Neuronal stem cell (in vitro differentiated cells): ENCODE measurements around the gene PTPN7.
"Not testable (repeated sequence)": the region's sequence is repeated elsewhere in the genome, so short reads cannot be mapped to it uniquely, and the experiment has no call there.

Source experiments
- DNase-seq: peaks from one replicate; pipeline ENCODE4 v3.0.0-alpha.2; 2013; ENCODE audit warnings: low spot score
- H2AFZ ChIP-seq: one replicate; pipeline ENCODE4 v1.6.1; 2013; ENCODE audit warnings: mild to moderate bottlenecking, low read length, inconsistent platforms
- H2AK5ac ChIP-seq: 2 replicates; pipeline ENCODE4 v1.6.1; 2013; ENCODE audit warnings: low read depth, mild to moderate bottlenecking, inconsistent platforms, low read length, moderate library complexity, mixed read lengths
- H2BK120ac ChIP-seq: 2 replicates; pipeline ENCODE4 v1.6.1; 2013; ENCODE audit warnings: low read depth, mild to moderate bottlenecking, inconsistent platforms, low read length, moderate library complexity, mixed read lengths
- H2BK12ac ChIP-seq: one replicate; pipeline ENCODE4 v1.6.1; 2013; ENCODE audit warnings: low read length, inconsistent platforms
- H2BK15ac ChIP-seq: 2 replicates; pipeline ENCODE4 v1.6.1; 2013; ENCODE audit warnings: mild to moderate bottlenecking, low read length, inconsistent platforms, mixed read lengths
- H2BK5ac ChIP-seq: one replicate; pipeline ENCODE4 v1.6.1; 2013; ENCODE audit warnings: inconsistent platforms, mild to moderate bottlenecking, low read length, moderate library complexity
- H3K14ac ChIP-seq: one replicate; pipeline ENCODE4 v1.6.1; 2013; ENCODE audit warnings: low read length, inconsistent platforms
- H3K18ac ChIP-seq: 2 replicates; pipeline ENCODE4 v1.6.1; 2013; ENCODE audit warnings: low read length, inconsistent platforms
- H3K23ac ChIP-seq: 2 replicates; pipeline ENCODE4 v1.6.1; 2013; ENCODE audit warnings: low read depth, mild to moderate bottlenecking, mixed read lengths, low read length, inconsistent platforms; ENCODE audit not compliant: poor library complexity
- H3K27ac ChIP-seq: replicated peaks from 3 replicates; pipeline ENCODE4 v1.5.1; 2013; ENCODE audit warnings: low read length, inconsistent platforms
- H3K27me3 ChIP-seq, 3 experiments: 2 replicates each; pipeline ENCODE4 v1.6.1; 2013; ENCODE audit warnings: low read length in 3 of 3, mild to moderate bottlenecking in 2 of 3, inconsistent platforms in 1 of 3, low read depth in 1 of 3, mixed read lengths in 1 of 3, moderate library complexity in 1 of 3; ENCODE audit not compliant: control insufficient read depth in 3 of 3, insufficient read depth in 3 of 3
- H3K36me3 ChIP-seq, 2 donors: replicated peaks in 1 of 2; 2 replicates each; pipeline ENCODE4 v1.6.1; 2013; ENCODE audit warnings: low read length in 2 of 2; ENCODE audit not compliant: control insufficient read depth in 2 of 2, insufficient read depth in 2 of 2
- H3K4ac ChIP-seq: 2 replicates; pipeline ENCODE4 v1.6.1; 2013; ENCODE audit warnings: inconsistent platforms, mild to moderate bottlenecking, low read length, moderate library complexity
- H3K4me1 ChIP-seq, 2 donors: 1 replicate in 1 of 2; 2 replicates in 1 of 2; pipeline ENCODE4 v1.6.1; 2013; ENCODE audit warnings: low read length in 2 of 2, low read depth in 1 of 2; ENCODE audit not compliant: control insufficient read depth in 2 of 2, insufficient read depth in 1 of 2
- H3K4me2 ChIP-seq: one replicate; pipeline ENCODE4 v1.6.1; 2013; ENCODE audit warnings: mild to moderate bottlenecking, low read length, inconsistent platforms; ENCODE audit not compliant: insufficient read depth, poor library complexity, severe bottlenecking
- H3K4me3 ChIP-seq, 2 donors: 2 replicates each; pipeline ENCODE4 v1.5.1; 2013; ENCODE audit warnings: low read length in 2 of 2, mild to moderate bottlenecking in 2 of 2, inconsistent platforms in 1 of 2, moderate library complexity in 1 of 2
- H3K79me1 ChIP-seq: one replicate; pipeline ENCODE4 v1.6.1; 2013; ENCODE audit warnings: low read depth, mild to moderate bottlenecking, inconsistent platforms, low read length, moderate library complexity
- H3K9ac ChIP-seq: one replicate; pipeline ENCODE4 v1.6.1; 2013; ENCODE audit warnings: mild to moderate bottlenecking, low read depth, low read length, inconsistent platforms; ENCODE audit not compliant: poor library complexity
- H3K9me3 ChIP-seq, 2 donors: replicated peaks in 1 of 2; 2 replicates each; pipeline versions ENCODE3 to v1.6.1; 2013; ENCODE audit warnings: low read length in 2 of 2, mild to moderate bottlenecking in 2 of 2, inconsistent platforms in 1 of 2, low read depth in 1 of 2, mixed read lengths in 1 of 2, moderate library complexity in 1 of 2; ENCODE audit not compliant: control insufficient read depth in 2 of 2, insufficient read depth in 1 of 2
- H4K8ac ChIP-seq: one replicate; pipeline ENCODE4 v1.6.1; 2013; ENCODE audit warnings: low read depth, mild to moderate bottlenecking, inconsistent platforms, low read length, moderate library complexity
- H4K91ac ChIP-seq: one replicate; pipeline ENCODE4 v1.6.1; 2013; ENCODE audit warnings: low read length, low read depth, mild to moderate bottlenecking, inconsistent platforms; ENCODE audit not compliant: poor library complexity
- WGBS, 2 donors: extraction: QIAGEN DNeasy Blood & Tissue Kit; methylation state at CpG; one replicate each; pipeline ENCODE4 v1.1.7; 2013; ENCODE audit warnings: missing lambda C conversion rate in 2 of 2, mixed read lengths in 1 of 2; ENCODE audit not compliant: insufficient read length in 2 of 2, insufficient replicate concordance in 1 of 2; ENCODE audit errors: extremely low coverage in 2 of 2; 5-methylcytosine and 5-hydroxymethylcytosine counted together

The PTPN7 gene

GRCh38 chr1:202143768-202144401 is 16.5 kb downstream of the PTPN7 start:
- Histone ChIP-seq H2BK15ac (peak overlapping the region; percentile 54), H3K9ac (peak overlapping the region; percentile 97), H2BK5ac (peak overlapping the region; percentile 27), H4K91ac (no peak overlapping the region), H3K9me3 (peaks cover 0 to 1% of the 10 kb centered on the region in 2 donors), H4K8ac (no peak overlapping the region), H2BK12ac (peak overlapping the region; percentile 42), H3K4me3 (peak overlapping the region; percentile 95 to 98), H3K4me2 (peak overlapping the region; percentile 84), H3K79me1 (peaks cover 10% of the 10 kb centered on the region), H3K4me1 (peaks cover 9 to 12% of the 10 kb centered on the region in 2 donors), H2AFZ (peak overlapping the region; percentile 99), H3K36me3 (peaks cover 0 to 8% of the 10 kb centered on the region in 2 donors), H2AK5ac (peak overlapping the region; percentile 65), H3K23ac (peak overlapping the region; percentile 80), H3K14ac (peak overlapping the region; percentile 92), H3K27ac (no peak overlapping the region), H3K4ac (no peak overlapping the region), H2BK120ac (no peak overlapping the region), H3K18ac (peak overlapping the region; percentile 98), H3K27me3 (peaks cover 0 to 37% (median 8%) of the 10 kb centered on the region in 3 experiments)
- WGBS, 2 donors, result no CpG with 5 or more reads among the region's 58 CpGs
- DNase-seq, result no peak

DNA sequence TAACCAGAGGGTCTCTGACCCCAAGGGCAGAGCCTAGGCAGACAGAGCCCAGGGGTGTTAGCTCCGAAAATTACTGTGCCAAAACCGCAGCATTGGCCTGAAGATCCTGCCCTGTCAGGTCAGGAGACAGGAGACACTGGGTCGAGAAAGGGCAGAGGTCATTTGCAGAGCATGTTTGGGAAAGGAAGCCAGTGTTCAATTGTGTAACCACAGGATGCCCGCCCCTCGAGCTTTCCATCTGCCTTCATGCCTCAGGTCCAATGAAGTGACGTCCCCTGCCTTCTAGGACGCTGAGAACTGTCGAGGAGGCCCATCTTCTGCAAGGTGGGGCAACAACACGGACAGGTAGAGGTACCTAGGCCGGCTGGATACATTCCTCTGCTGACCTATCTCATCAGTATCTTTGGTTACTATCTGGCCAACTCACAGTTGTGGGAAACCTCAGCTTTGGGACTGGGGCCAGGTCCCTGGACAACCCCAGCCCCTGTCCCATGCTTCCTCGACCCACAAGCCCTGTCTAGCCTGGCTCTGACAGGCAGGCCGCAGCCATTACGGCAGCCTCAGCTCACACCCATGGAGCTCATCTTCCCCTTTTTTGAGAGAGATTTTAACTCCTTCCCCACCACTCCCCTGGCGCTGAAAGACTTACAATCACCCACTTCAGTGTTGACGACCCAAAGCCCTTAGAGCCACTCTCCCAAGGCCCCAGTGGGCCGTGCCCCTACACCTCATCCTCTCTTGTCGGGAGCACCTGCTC is 17.2 kb downstream of the PTPN7 start:
- H3K4me3 ChIP-seq, result peak overlapping the region; percentile 95 to 98
- H3K36me3 ChIP-seq, result peaks cover 0 to 14% of the 10 kb centered on the region in 2 donors
- no peak overlapping the region for H3K4ac ChIP-seq
- H2BK5ac ChIP-seq, result peak overlapping the region; percentile 27
- no peak overlapping the region for H3K14ac ChIP-seq
- peak overlapping the region; percentile 98 for H3K18ac ChIP-seq
- H3K4me2 ChIP-seq, result peak overlapping the region; percentile 84
- H2AFZ ChIP-seq, result peak overlapping the region; percentile 99
- peak overlapping the region; percentile 97 for H3K9ac ChIP-seq
- WGBS, 2 donors, result no CpG with 5 or more reads among the region's 17 CpGs
- no peak overlapping the region for H4K91ac ChIP-seq
- H3K27me3 ChIP-seq, result peaks cover 0 to 34% (median 8%) of the 10 kb centered on the region in 3 experiments
- H2BK12ac ChIP-seq, result no peak overlapping the region
- H3K23ac ChIP-seq, result no peak overlapping the region
- no peak overlapping the region for H4K8ac ChIP-seq
- no peak for DNase-seq
- peaks cover 9 to 12% of the 10 kb centered on the region in 2 donors for H3K4me1 ChIP-seq
- no peaks in the 10 kb centered on the region for H3K9me3 ChIP-seq
- no peak overlapping the region for H2BK15ac ChIP-seq
- H2BK120ac ChIP-seq, result no peak overlapping the region
- H3K27ac ChIP-seq, result no peak overlapping the region
- peaks cover 10% of the 10 kb centered on the region for H3K79me1 ChIP-seq
- peak overlapping the region; percentile 87 for H2AK5ac ChIP-seq

GRCh38 chr1:202141468-202141867 is 18.9 kb downstream of the PTPN7 start:
- not testable (repeated sequence) for H3K9me3 ChIP-seq, H3K27ac ChIP-seq, H2BK15ac ChIP-seq, H2AFZ ChIP-seq, H3K23ac ChIP-seq, H3K18ac ChIP-seq, H3K4me3 ChIP-seq, H3K14ac ChIP-seq, H3K4ac ChIP-seq, H2BK12ac ChIP-seq, H4K91ac ChIP-seq, H2BK120ac ChIP-seq, DNase-seq, H2BK5ac ChIP-seq, H3K9ac ChIP-seq, H3K4me2 ChIP-seq, H2AK5ac ChIP-seq, H4K8ac ChIP-seq
- Histone ChIP-seq H3K4me1 (peaks cover 9 to 12% of the 10 kb centered on the region in 2 donors), H3K36me3 (peaks cover 6 to 25% of the 10 kb centered on the region in 2 donors), H3K27me3 (peaks cover 0 to 17% (median 8%) of the 10 kb centered on the region in 3 experiments), H3K79me1 (peaks cover 12% of the 10 kb centered on the region)
- WGBS, 2 donors, result no CpG with 5 or more reads among the region's 3 CpGs

GRCh38 chr1:202140833-202141232 is 19.6 kb downstream of the PTPN7 start:
- no peak overlapping the region for H3K27ac ChIP-seq
- no peak overlapping the region for H3K4me2 ChIP-seq
- H2BK15ac ChIP-seq, result no peak overlapping the region
- no peak overlapping the region for H2AFZ ChIP-seq
- H2AK5ac ChIP-seq, result no peak overlapping the region
- H3K4ac ChIP-seq, result no peak overlapping the region
- no peak overlapping the region for H3K9ac ChIP-seq
- no peak overlapping the region for H3K18ac ChIP-seq
- no peak overlapping the region for H3K23ac ChIP-seq
- H3K4me1 ChIP-seq, result peaks cover 9 to 12% of the 10 kb centered on the region in 2 donors
- H4K8ac ChIP-seq, result no peak overlapping the region
- no peak overlapping the region for H3K4me3 ChIP-seq
- WGBS, 2 donors, result no CpG with 5 or more reads among the region's 4 CpGs
- no peak for DNase-seq
- no peak overlapping the region for H2BK12ac ChIP-seq
- H3K9me3 ChIP-seq, result no peaks in the 10 kb centered on the region
- no peak overlapping the region for H4K91ac ChIP-seq
- no peak overlapping the region for H2BK5ac ChIP-seq
- peaks cover 12% of the 10 kb centered on the region for H3K79me1 ChIP-seq
- H2BK120ac ChIP-seq, result no peak overlapping the region
- peaks cover 0 to 10% (median 6%) of the 10 kb centered on the region in 3 experiments for H3K27me3 ChIP-seq
- peaks cover 6 to 26% of the 10 kb centered on the region in 2 donors for H3K36me3 ChIP-seq
- H3K14ac ChIP-seq, result no peak overlapping the region
